Natural killer cell (primary cell): ENCODE results near the gene PNPO. TPM values are rescaled to one million over a fixed set of nuclear protein-coding genes. Genes with fewer than 3 reads are reported as not detected.

Experiments
- ATAC-seq, 3 donors: fragments of 150-1000 bp in 2 of 3; fragments of 200-7000 bp in 1 of 3; cut with Tn5 transposase; 1 replicate in 1 of 3; 2 replicates in 2 of 3; pipeline ENCODE4 v1.10.0; 2021; ENCODE audit warnings: mild to moderate bottlenecking in 2 of 3, moderate library complexity in 2 of 3
- DNase-seq, 2 donors: peaks; one replicate each; pipeline versions ENCODE4 v3.0.0 to v3.0.0-alpha.2; 2013 to 2021; ENCODE audit warnings: mixed read lengths in 1 of 2
- H3K27ac ChIP-seq: one replicate; pipeline ENCODE4 v1.5.1; 2013; ENCODE audit warnings: mild to moderate bottlenecking, low read length
- H3K27me3 ChIP-seq: one replicate; pipeline ENCODE4 v1.6.1; 2013; ENCODE audit warnings: low read length; ENCODE audit not compliant: control insufficient read depth, insufficient read depth
- H3K36me3 ChIP-seq: one replicate; pipeline ENCODE4 v1.6.1; 2013; ENCODE audit warnings: low read length; ENCODE audit not compliant: control insufficient read depth, insufficient read depth
- H3K4me1 ChIP-seq: one replicate; pipeline ENCODE4 v1.6.1; 2013; ENCODE audit warnings: low read length; ENCODE audit not compliant: control insufficient read depth, insufficient read depth
- H3K4me3 ChIP-seq: one replicate; pipeline ENCODE4 v1.5.1; 2013; ENCODE audit warnings: low read length
- H3K9me3 ChIP-seq: one replicate; pipeline ENCODE4 v1.6.1; 2013; ENCODE audit warnings: low read length; ENCODE audit not compliant: control insufficient read depth, insufficient read depth
- H3K27ac Mint-ChIP-seq, 2 donors: one replicate each; pipeline ENCODE4 v1.8.0; 2022; ENCODE audit warnings: mild to moderate bottlenecking in 2 of 2, mixed read lengths in 2 of 2, moderate library complexity in 1 of 2
- H3K27me3 Mint-ChIP-seq, 2 donors: one replicate each; pipeline ENCODE4 v1.8.0; 2022; ENCODE audit warnings: low read depth in 2 of 2, mixed read lengths in 2 of 2
- H3K36me3 Mint-ChIP-seq: one replicate; pipeline ENCODE4 v1.8.0; 2022; ENCODE audit warnings: mixed read lengths
- H3K4me1 Mint-ChIP-seq, 2 donors: one replicate each; pipeline ENCODE4 v1.8.0; 2022; ENCODE audit warnings: mixed read lengths in 2 of 2
- H3K4me3 Mint-ChIP-seq: one replicate; pipeline ENCODE4 v1.8.0; 2022; ENCODE audit warnings: mild to moderate bottlenecking, moderate library complexity, mixed read lengths
- H3K9me3 Mint-ChIP-seq, 2 donors: one replicate each; pipeline ENCODE4 v1.8.0; 2022; ENCODE audit warnings: mixed read lengths in 2 of 2
- WGBS: methylation state at CpG from one replicate; pipeline ENCODE4 v1.1.7; 2013; ENCODE audit warnings: missing lambda C conversion rate; ENCODE audit not compliant: insufficient coverage; 5-methylcytosine and 5-hydroxymethylcytosine counted together
- intact Hi-C: fragments of 100-400 bp; cut with micrococcal nuclease; formaldehyde crosslinking; loops from one replicate; pipeline ENCODE4 v1.14.2; 2022
- total RNA-seq, 4 donors: library from RNA; stranded (reverse); fragments of 120-200 nt in 1 of 4; gene quantifications; one replicate each; pipeline versions ENCODE4 v1.2.3 to v1.2.4, GENCODE V29; 2013 to 2022
- TF ChIP-seq, protein P1 (sequence below): fragments of 200-600 bp; IDR thresholded peaks from one replicate; pipeline ENCODE4 v1.8.0; 2022; ENCODE audit warnings: antibody characterized with exemption

The PNPO gene
- total RNA-seq, 3 donors from 2014 or later (not counting 1 experiment from before 2014, with no cell fraction given), result 6.0 to 10.9 (median 9.3) TPM

DNA sequence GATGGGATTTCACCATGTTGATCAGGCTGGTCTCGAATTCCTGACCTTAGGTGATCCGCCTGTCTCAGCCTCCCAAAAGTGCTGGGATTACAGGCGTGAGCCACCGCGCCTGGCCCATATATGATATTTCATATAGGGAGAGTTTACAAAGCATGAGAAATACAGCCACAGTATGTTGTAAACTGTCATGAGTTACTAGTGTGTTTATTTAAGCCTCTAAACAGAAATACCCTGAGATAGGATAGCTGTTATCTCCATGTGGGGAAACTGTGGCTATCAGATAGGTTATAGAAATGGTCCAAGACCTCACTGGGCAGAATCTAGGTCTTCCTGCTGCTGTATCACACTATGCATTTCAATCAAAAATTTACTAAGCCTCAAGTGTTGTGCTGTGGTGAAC is 27.5 kb downstream of the PNPO start:
- peaks cover 0 to 4% of the 10 kb centered on the region in 2 donors for H3K27me3 Mint-ChIP-seq
- TF ChIP-seq, protein P1, sequence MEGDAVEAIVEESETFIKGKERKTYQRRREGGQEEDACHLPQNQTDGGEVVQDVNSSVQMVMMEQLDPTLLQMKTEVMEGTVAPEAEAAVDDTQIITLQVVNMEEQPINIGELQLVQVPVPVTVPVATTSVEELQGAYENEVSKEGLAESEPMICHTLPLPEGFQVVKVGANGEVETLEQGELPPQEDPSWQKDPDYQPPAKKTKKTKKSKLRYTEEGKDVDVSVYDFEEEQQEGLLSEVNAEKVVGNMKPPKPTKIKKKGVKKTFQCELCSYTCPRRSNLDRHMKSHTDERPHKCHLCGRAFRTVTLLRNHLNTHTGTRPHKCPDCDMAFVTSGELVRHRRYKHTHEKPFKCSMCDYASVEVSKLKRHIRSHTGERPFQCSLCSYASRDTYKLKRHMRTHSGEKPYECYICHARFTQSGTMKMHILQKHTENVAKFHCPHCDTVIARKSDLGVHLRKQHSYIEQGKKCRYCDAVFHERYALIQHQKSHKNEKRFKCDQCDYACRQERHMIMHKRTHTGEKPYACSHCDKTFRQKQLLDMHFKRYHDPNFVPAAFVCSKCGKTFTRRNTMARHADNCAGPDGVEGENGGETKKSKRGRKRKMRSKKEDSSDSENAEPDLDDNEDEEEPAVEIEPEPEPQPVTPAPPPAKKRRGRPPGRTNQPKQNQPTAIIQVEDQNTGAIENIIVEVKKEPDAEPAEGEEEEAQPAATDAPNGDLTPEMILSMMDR, result no peak
- no peak overlapping the region for H3K27ac ChIP-seq
- H3K9me3 Mint-ChIP-seq, result no peaks in the 10 kb centered on the region
- ATAC-seq (no peak), DNase-seq (no peak)
- no peaks in the 10 kb centered on the region for H3K27me3 ChIP-seq
- no peak overlapping the region for H3K4me3 ChIP-seq
- H3K27ac Mint-ChIP-seq, result no peak overlapping the region
- peaks cover 2% of the 10 kb centered on the region for H3K36me3 Mint-ChIP-seq
- intact Hi-C loops, result no loop called here
- H3K36me3 ChIP-seq, result peaks cover 1% of the 10 kb centered on the region
- peaks cover 15% of the 10 kb centered on the region for H3K4me1 ChIP-seq
- 92% methylated on average over 5 of the region's 5 CpGs for WGBS
- no peaks in the 10 kb centered on the region for H3K9me3 ChIP-seq
- H3K4me1 Mint-ChIP-seq, result peaks cover 14 to 24% of the 10 kb centered on the region in 2 donors
- no peak overlapping the region for H3K4me3 Mint-ChIP-seq

DNA sequence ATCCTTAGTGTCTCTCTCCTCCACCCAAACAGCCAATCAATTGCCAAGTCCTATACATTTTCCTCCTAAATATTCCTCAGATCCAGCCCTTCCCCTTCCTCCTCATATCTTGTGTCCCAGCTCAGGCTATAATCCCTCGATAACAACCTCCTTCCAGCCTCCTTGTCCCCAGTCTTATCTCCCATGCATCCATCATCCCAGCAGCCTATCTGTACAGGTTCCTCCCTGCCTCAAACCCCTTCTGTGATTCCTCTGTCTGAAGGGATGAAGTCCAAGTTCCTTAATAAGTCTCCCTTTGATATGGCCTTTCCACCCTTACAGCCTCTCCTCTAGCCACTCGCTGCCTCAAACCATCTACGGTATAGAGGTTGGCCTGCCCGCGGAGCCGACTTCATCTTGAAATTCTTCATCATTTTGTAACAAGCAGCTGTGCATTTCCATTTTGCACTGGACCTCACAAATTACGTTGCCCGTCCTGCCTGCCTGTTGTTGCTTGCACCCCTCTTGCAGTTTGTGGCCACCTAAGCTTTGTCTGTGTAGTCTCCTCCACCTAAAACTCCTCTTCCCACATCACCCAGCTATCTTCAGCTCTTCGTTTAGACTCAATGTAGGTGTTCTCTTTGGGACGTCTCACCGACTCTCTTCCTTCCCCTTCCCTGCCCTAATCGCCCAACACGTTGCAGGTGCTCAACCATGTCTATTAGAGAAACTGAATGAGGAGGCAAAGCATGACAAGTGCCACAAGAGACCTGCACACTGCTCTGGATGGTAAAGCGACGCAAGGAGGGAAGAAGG is 28.8 kb downstream of the PNPO start:
- TF ChIP-seq, protein P1, result no peak
- H3K27ac ChIP-seq, result peak overlapping the region; percentile 30
- peak overlapping the region; percentile 24 for H3K4me3 ChIP-seq
- intact Hi-C loops, result loop anchor here (1.0 to 2.0 kb wide), 5 partner anchors 21 to 129 kb away; partner anchors contain the start of genes NFE2L1, PNPO, SCRN2 and SP2
- peaks cover 11% of the 10 kb centered on the region for H3K36me3 ChIP-seq
- Mint-ChIP-seq H3K36me3 (peaks cover 8% of the 10 kb centered on the region), H3K27me3 (peaks cover 0 to 4% of the 10 kb centered on the region in 2 donors), H3K27ac (peak overlapping the region; percentile 83 to 87), H3K4me3 (peak overlapping the region; percentile 92), H3K4me1 (peaks cover 14 to 24% of the 10 kb centered on the region in 2 donors), H3K9me3 (no peaks in the 10 kb centered on the region)
- ATAC-seq (no peak), DNase-seq (no peak)
- no peaks in the 10 kb centered on the region for H3K27me3 ChIP-seq
- no peaks in the 10 kb centered on the region for H3K9me3 ChIP-seq
- 48% methylated on average over 15 of the region's 15 CpGs for WGBS
- H3K4me1 ChIP-seq, result peaks cover 15% of the 10 kb centered on the region

GRCh38 chr17:47970725-47971499 is 29.5 kb downstream of the PNPO start, which contains the start of gene CDK5RAP3:
CDK5RAP3 (plus strand) TSS chr17:47971113; CDS start chr17:47971147, 34 bp downstream.
- H3K4me3 ChIP-seq, result peak within 1 kb of the TSS; percentile 90
- peak within 1 kb of the TSS; percentile 73 for H3K27ac ChIP-seq
- WGBS, result under 1% methylated on average over 62 of the region's 62 CpGs
- TF ChIP-seq, protein P1, result peak; percentile 97
- H3K9me3 ChIP-seq, result no peaks in the 10 kb centered on the region
- H3K27me3 Mint-ChIP-seq, result peaks cover 0 to 4% of the 10 kb centered on the region in 2 donors
- H3K27me3 ChIP-seq, result no peaks in the 10 kb centered on the region
- peaks cover 8% of the 10 kb centered on the region for H3K36me3 Mint-ChIP-seq
- H3K4me1 ChIP-seq, result peaks cover 15% of the 10 kb centered on the region
- no peaks in the 10 kb centered on the region for H3K9me3 Mint-ChIP-seq
- DNase-seq (peak; percentile 98 to 99), ATAC-seq (peak; percentile 97 to 100 (median 98))
- H3K4me3 Mint-ChIP-seq, result peak within 1 kb of the TSS; percentile 92
- intact Hi-C loops, result loop anchor here (1.0 to 2.0 kb wide), 5 partner anchors 22 to 130 kb away; partner anchors contain the start of genes NFE2L1, PNPO, SCRN2 and SP2
- peaks cover 14 to 24% of the 10 kb centered on the region in 2 donors for H3K4me1 Mint-ChIP-seq
- peaks cover 18% of the 10 kb centered on the region for H3K36me3 ChIP-seq
- H3K27ac Mint-ChIP-seq, result peak within 1 kb of the TSS; percentile 83 to 87
